ENCODE measurements around the gene TMEM184B. TPM values are rescaled to one million over a fixed set of nuclear protein-coding genes. Genes with fewer than 3 reads are reported as not detected.

The TMEM184B gene
- total and polyA plus RNA-seq, 5 donors, result 32.2 to 55.8 (median 49.2) TPM

- WGBS, result 11% methylated on average over 7 of the region's 7 CpGs
- peak overlapping the region; percentile 96 for H3K27ac ChIP-seq (ENCODE audit: low read length)
- intact Hi-C loops (cut with DNase I), result no loop called here
- H3K4me3 ChIP-seq (ENCODE audit: low read length), result peak overlapping the region; percentile 91
- peaks cover 11% of the 10 kb centered on the region for H3K4me1 ChIP-seq (ENCODE audit: control insufficient read depth, insufficient read depth, low read length)
- DNase-seq (no peak), ATAC-seq (peak; percentile 2 to 10)
- H3K9me3 ChIP-seq (ENCODE audit: control insufficient read depth, low read length), result no peaks in the 10 kb centered on the region
- H3K27me3 ChIP-seq (ENCODE audit: control insufficient read depth, insufficient read depth), result no peaks in the 10 kb centered on the region
Measured at GRCh38 chr22:38271927-38272372, 860 bp downstream of the TMEM184B start.

GRCh38 chr22:38271101-38271500 is 1.7 kb downstream of the TMEM184B start:
- Histone ChIP-seq H3K4me1 (ENCODE audit: control insufficient read depth, insufficient read depth, low read length) (peaks cover 14% of the 10 kb centered on the region), H3K27ac (ENCODE audit: low read length) (peak overlapping the region; percentile 69), H3K27me3 (ENCODE audit: control insufficient read depth, insufficient read depth) (no peaks in the 10 kb centered on the region), H3K9me3 (ENCODE audit: control insufficient read depth, low read length) (no peaks in the 10 kb centered on the region), H3K4me3 (ENCODE audit: low read length) (peak overlapping the region; percentile 7)
- no peak for DNase-seq
- ATAC-seq, result no peak
- intact Hi-C loops (cut with DNase I), result no loop called here
- WGBS, result 68% methylated on average over 7 of the region's 7 CpGs

- Histone ChIP-seq H3K4me3 (ENCODE audit: low read length) (peak overlapping the region; percentile 7), H3K4me1 (ENCODE audit: control insufficient read depth, insufficient read depth, low read length) (peaks cover 19% of the 10 kb centered on the region), H3K9me3 (ENCODE audit: control insufficient read depth, low read length) (no peaks in the 10 kb centered on the region), H3K27me3 (ENCODE audit: control insufficient read depth, insufficient read depth) (no peaks in the 10 kb centered on the region), H3K27ac (ENCODE audit: low read length) (peak overlapping the region; percentile 69)
- no peak for ATAC-seq
- intact Hi-C loops (cut with DNase I), result no loop called here
- DNase-seq, result no peak
- WGBS, result 52% methylated on average over 13 of the region's 13 CpGs
Measured at GRCh38 chr22:38270091-38270992, 2.5 kb downstream of the TMEM184B start.

GRCh38 chr22:38269466-38269865 is 3.3 kb downstream of the TMEM184B start:
- Histone ChIP-seq H3K27me3 (ENCODE audit: control insufficient read depth, insufficient read depth) (no peaks in the 10 kb centered on the region), H3K27ac (ENCODE audit: low read length) (no peak overlapping the region), H3K9me3 (ENCODE audit: control insufficient read depth, low read length) (no peaks in the 10 kb centered on the region), H3K4me1 (ENCODE audit: control insufficient read depth, insufficient read depth, low read length) (peaks cover 22% of the 10 kb centered on the region), H3K4me3 (ENCODE audit: low read length) (no peak overlapping the region)
- DNase-seq (no peak), ATAC-seq (no peak)
- 85% methylated on average over 7 of the region's 7 CpGs for WGBS
- intact Hi-C loops (cut with DNase I), result no loop called here

- no peaks in the 10 kb centered on the region for H3K27me3 ChIP-seq (ENCODE audit: control insufficient read depth, insufficient read depth)
- intact Hi-C loops (cut with DNase I), result no loop called here
- 51% methylated on average over 4 of the region's 4 CpGs for WGBS
- DNase-seq (peak; percentile 69 to 78 (median 73)), ATAC-seq (peak; percentile 75 to 93)
- peaks cover 25% of the 10 kb centered on the region for H3K4me1 ChIP-seq (ENCODE audit: control insufficient read depth, insufficient read depth, low read length)
- H3K27ac ChIP-seq (ENCODE audit: low read length), result peak overlapping the region; percentile 6
- no peaks in the 10 kb centered on the region for H3K9me3 ChIP-seq (ENCODE audit: control insufficient read depth, low read length)
- no peak overlapping the region for H3K4me3 ChIP-seq (ENCODE audit: low read length)
Measured at GRCh38 chr22:38267086-38267485, 5.7 kb downstream of the TMEM184B start.

- Histone ChIP-seq H3K9me3 (ENCODE audit: control insufficient read depth, low read length) (no peaks in the 10 kb centered on the region), H3K27ac (ENCODE audit: low read length) (peak overlapping the region; percentile 46), H3K4me1 (ENCODE audit: control insufficient read depth, insufficient read depth, low read length) (peaks cover 29% of the 10 kb centered on the region), H3K4me3 (ENCODE audit: low read length) (no peak overlapping the region), H3K27me3 (ENCODE audit: control insufficient read depth, insufficient read depth) (no peaks in the 10 kb centered on the region)
- no peak for ATAC-seq
- 43% methylated on average over 8 of the region's 8 CpGs for WGBS
- intact Hi-C loops (cut with DNase I), result no loop called here
- no peak for DNase-seq
Measured at GRCh38 chr22:38266120-38266519, 6.7 kb downstream of the TMEM184B start.

GRCh38 chr22:38264322-38264843 is 8.4 kb downstream of the TMEM184B start:
- intact Hi-C loops (cut with DNase I), result no loop called here
- 65% methylated on average over 6 of the region's 6 CpGs for WGBS
- Histone ChIP-seq H3K27ac (ENCODE audit: low read length) (no peak overlapping the region), H3K9me3 (ENCODE audit: control insufficient read depth, low read length) (no peaks in the 10 kb centered on the region), H3K4me3 (ENCODE audit: low read length) (no peak overlapping the region), H3K4me1 (ENCODE audit: control insufficient read depth, insufficient read depth, low read length) (peaks cover 36% of the 10 kb centered on the region), H3K27me3 (ENCODE audit: control insufficient read depth, insufficient read depth) (no peaks in the 10 kb centered on the region)
- DNase-seq (peak in 1 of 3 donors; percentile 59), ATAC-seq (peak in 1 of 2 donors; percentile 4)

DNA sequence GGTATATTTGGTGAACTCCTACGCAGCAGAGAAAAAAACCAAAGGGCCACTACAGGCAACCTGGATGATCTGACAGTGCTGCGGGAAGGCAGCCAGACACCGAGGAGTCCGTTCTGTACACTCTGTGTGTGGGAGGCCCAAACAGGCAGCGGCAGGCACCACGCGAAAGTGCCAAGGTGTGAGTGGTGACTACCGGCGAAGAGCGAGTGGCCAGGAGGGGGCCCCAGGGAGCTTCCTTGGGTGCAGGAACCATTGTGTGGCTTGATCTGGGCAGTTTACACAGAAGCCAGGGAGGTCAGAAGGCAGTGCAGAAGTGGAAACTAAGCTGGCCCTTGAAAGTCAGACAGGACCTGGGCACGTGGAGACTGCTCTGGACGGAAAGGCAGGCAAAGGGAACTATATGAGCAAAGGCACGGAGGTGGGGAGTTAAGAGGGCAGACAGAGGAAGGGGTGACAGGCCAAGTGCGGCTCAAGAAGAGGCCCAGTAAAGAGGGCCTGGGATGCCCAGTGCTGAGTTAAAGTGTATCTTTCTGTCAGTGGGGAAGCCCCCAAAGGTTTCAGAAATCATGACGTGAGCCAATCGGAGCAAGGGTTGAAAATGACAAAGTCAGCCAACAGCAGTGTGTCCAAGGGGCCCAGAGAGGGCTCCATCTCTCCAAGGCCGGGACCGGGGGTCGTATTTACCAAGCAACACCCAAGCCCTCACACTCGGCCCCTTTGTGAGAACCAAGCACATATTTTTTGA is 10.6 kb downstream of the TMEM184B start:
- intact Hi-C loops (cut with DNase I), result no loop called here
- peaks cover 48% of the 10 kb centered on the region for H3K4me1 ChIP-seq (ENCODE audit: control insufficient read depth, insufficient read depth, low read length)

GRCh38 chr22:38260761-38261681 is 11.8 kb downstream of the TMEM184B start:
- Histone ChIP-seq H3K9me3 (ENCODE audit: control insufficient read depth, low read length) (no peaks in the 10 kb centered on the region), H3K27me3 (ENCODE audit: control insufficient read depth, insufficient read depth) (no peaks in the 10 kb centered on the region), H3K27ac (ENCODE audit: low read length) (peak overlapping the region; percentile 86), H3K4me3 (ENCODE audit: low read length) (no peak overlapping the region), H3K4me1 (ENCODE audit: control insufficient read depth, insufficient read depth, low read length) (peaks cover 47% of the 10 kb centered on the region)
- intact Hi-C loops (cut with DNase I), result no loop called here
- WGBS, result 28% methylated on average over 15 of the region's 15 CpGs
- ATAC-seq (no peak), DNase-seq (peak in 1 of 3 donors; percentile 55)

More for the DNA sequence above, 10.6 kb downstream of the TMEM184B start:
- H3K4me3 ChIP-seq (ENCODE audit: low read length), result no peak overlapping the region
- no peaks in the 10 kb centered on the region for H3K9me3 ChIP-seq (ENCODE audit: control insufficient read depth, low read length)
- peak; percentile 66 to 85 (median 81) for DNase-seq
- WGBS, result 55% methylated on average over 20 of the region's 20 CpGs
- peak; percentile 23 to 49 for ATAC-seq
- H3K27ac ChIP-seq (ENCODE audit: low read length), result peak overlapping the region; percentile 16
- no peaks in the 10 kb centered on the region for H3K27me3 ChIP-seq (ENCODE audit: control insufficient read depth, insufficient read depth)

GRCh38 chr22:38259370-38259769 is 13.4 kb downstream of the TMEM184B start:
- H3K4me3 ChIP-seq (ENCODE audit: low read length), result no peak overlapping the region
- no peaks in the 10 kb centered on the region for H3K9me3 ChIP-seq (ENCODE audit: control insufficient read depth, low read length)
- ATAC-seq (no peak), DNase-seq (peak in 1 of 3 donors; percentile 12)
- H3K4me1 ChIP-seq (ENCODE audit: control insufficient read depth, insufficient read depth, low read length), result peaks cover 40% of the 10 kb centered on the region
- 66% methylated on average over 8 of the region's 8 CpGs for WGBS
- intact Hi-C loops (cut with DNase I), result no loop called here
- H3K27ac ChIP-seq (ENCODE audit: low read length), result peak overlapping the region; percentile 60
- H3K27me3 ChIP-seq (ENCODE audit: control insufficient read depth, insufficient read depth), result no peaks in the 10 kb centered on the region

Data from right cardiac atrium (tissue), 5 donors.